ENCODE measurements around the gene PLPPR5.

PLPPR5 gene

DNA sequence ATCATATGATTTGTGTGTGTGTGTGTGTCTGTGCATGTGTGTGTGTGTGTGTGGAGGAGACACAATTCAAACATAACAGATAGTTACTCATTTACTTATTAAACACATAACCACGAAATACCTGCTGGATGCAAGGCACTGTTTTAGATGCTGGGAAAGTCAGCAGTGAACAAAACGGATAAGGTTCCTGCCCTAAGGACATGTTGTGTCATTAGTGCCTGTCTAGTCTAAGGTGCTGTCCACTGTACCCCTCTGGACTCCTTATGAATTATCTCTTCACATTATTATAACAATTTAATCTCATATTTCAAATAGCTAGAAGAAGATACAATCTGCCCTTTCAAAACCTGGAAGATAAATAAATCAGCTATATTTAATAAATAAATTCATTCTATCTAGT, 162.4 kb downstream of the PLPPR5 start:
- H3K4me1 ChIP-seq = no peaks in the 10 kb centered on the region
- TF ChIP-seq, protein P1, sequence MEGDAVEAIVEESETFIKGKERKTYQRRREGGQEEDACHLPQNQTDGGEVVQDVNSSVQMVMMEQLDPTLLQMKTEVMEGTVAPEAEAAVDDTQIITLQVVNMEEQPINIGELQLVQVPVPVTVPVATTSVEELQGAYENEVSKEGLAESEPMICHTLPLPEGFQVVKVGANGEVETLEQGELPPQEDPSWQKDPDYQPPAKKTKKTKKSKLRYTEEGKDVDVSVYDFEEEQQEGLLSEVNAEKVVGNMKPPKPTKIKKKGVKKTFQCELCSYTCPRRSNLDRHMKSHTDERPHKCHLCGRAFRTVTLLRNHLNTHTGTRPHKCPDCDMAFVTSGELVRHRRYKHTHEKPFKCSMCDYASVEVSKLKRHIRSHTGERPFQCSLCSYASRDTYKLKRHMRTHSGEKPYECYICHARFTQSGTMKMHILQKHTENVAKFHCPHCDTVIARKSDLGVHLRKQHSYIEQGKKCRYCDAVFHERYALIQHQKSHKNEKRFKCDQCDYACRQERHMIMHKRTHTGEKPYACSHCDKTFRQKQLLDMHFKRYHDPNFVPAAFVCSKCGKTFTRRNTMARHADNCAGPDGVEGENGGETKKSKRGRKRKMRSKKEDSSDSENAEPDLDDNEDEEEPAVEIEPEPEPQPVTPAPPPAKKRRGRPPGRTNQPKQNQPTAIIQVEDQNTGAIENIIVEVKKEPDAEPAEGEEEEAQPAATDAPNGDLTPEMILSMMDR (IDR thresholded peaks at IDR 0.05; ENCODE audit: low read depth, low read length) = no peak
- DNase-seq = no peak
- no peaks in the 10 kb centered on the region; the same call in 1 of the 2 replicates for H3K9me3 ChIP-seq
- no peaks in the 10 kb centered on the region for H3K36me3 ChIP-seq
- H3K4me3 ChIP-seq (ENCODE audit: low read depth, low read length) = no peak overlapping the region
- no peaks in the 10 kb centered on the region for H3K27me3 ChIP-seq
